ENCODE measurements around the gene PDZRN3. TPM values are rescaled to one million over a fixed set of nuclear protein-coding genes. Genes with fewer than 3 reads are reported as not detected.

Gene PDZRN3
- total RNA-seq, 1 experiment from 2014 or later, result 0.17 TPM

- ChIA-PET POLR2A (no interaction called here), RAD21 (ENCODE audit: low non-redundant PET in 1 of 2, low total read pairs in 2 of 2, uncharacterized antibody in 2 of 2, unreplicated experiment in 2 of 2) (no interaction called here), CTCF (no interaction called here)
- no peaks in the 10 kb centered on the region for H3K9me3 ChIP-seq (ENCODE audit: control insufficient read depth in 1 of 2, insufficient read depth in 1 of 2, low read depth in 1 of 2, low read length in 2 of 2)
- no peak for TF ChIP-seq CBX3 (IDR thresholded peaks at IDR 0.05; ENCODE audit: low read depth)
- TF ChIP-seq ELF1 (IDR thresholded peaks at IDR 0.05; ENCODE audit: borderline replicate concordance, low read depth), result no peak
- TF ChIP-seq, protein P1, sequence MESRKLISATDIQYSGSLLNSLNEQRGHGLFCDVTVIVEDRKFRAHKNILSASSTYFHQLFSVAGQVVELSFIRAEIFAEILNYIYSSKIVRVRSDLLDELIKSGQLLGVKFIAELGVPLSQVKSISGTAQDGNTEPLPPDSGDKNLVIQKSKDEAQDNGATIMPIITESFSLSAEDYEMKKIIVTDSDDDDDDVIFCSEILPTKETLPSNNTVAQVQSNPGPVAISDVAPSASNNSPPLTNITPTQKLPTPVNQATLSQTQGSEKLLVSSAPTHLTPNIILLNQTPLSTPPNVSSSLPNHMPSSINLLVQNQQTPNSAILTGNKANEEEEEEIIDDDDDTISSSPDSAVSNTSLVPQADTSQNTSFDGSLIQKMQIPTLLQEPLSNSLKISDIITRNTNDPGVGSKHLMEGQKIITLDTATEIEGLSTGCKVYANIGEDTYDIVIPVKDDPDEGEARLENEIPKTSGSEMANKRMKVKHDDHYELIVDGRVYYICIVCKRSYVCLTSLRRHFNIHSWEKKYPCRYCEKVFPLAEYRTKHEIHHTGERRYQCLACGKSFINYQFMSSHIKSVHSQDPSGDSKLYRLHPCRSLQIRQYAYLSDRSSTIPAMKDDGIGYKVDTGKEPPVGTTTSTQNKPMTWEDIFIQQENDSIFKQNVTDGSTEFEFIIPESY (IDR thresholded peaks at IDR 0.05; ENCODE audit: extremely low read depth, insufficient replicate concordance, low read length), result no peak
- no peak overlapping the region for H3K4me2 ChIP-seq (ENCODE audit: low read length)
- no TSS peak for BruUV-seq (replicated peaks)
- H3K4me1 ChIP-seq (ENCODE audit: control insufficient read depth in 1 of 2, insufficient read depth in 2 of 2, low read length in 2 of 2), result no peaks in the 10 kb centered on the region
- no peak overlapping the region for H3K4me3 ChIP-seq (replicated peaks in 1 of 2; ENCODE audit: low read depth in 1 of 2, low read length in 2 of 2)
- peaks cover 21% of the 10 kb centered on the region for H3K27me3 ChIP-seq (ENCODE audit: insufficient read depth, low read length)
- no peak overlapping the region for H3K9ac ChIP-seq (ENCODE audit: low read length)
- H3K9me2 ChIP-seq (ENCODE audit: insufficient read depth), result no peaks in the 10 kb centered on the region
- ATAC-seq (no peak), DNase-seq (ENCODE audit: low read depth, low spot score) (no peak)
- no peaks in the 10 kb centered on the region for H3K36me3 ChIP-seq (ENCODE audit: control insufficient read depth in 1 of 2, insufficient read depth in 2 of 2, low read length in 2 of 2)
- H2AFZ ChIP-seq (ENCODE audit: low read depth, low read length, poor library complexity, severe bottlenecking), result no peak overlapping the region
- no peaks in the 10 kb centered on the region for H4K20me1 ChIP-seq (ENCODE audit: insufficient read depth)
- no peaks in the 10 kb centered on the region for H3K79me2 ChIP-seq (ENCODE audit: insufficient read depth, low read length)
- intact Hi-C loops (cut with micrococcal nuclease), result no loop called here
- no peak overlapping the region for H3K27ac ChIP-seq (ENCODE audit: low read depth, low read length)
Observed at GRCh38 chr3:73448761-73449301, 175.9 kb downstream of the PDZRN3 start.

GRCh38 chr3:73448041-73448440 is 176.7 kb downstream of the PDZRN3 start:
- POLR2A ChIA-PET, result no interaction called here
- CTCF ChIA-PET, result no interaction called here
- Histone ChIP-seq H2AFZ (ENCODE audit: low read depth, low read length, poor library complexity, severe bottlenecking) (no peak overlapping the region), H3K9me3 (ENCODE audit: control insufficient read depth in 1 of 2, insufficient read depth in 1 of 2, low read depth in 1 of 2, low read length in 2 of 2) (no peaks in the 10 kb centered on the region), H3K4me2 (ENCODE audit: low read length) (no peak overlapping the region), H3K9me2 (ENCODE audit: insufficient read depth) (no peaks in the 10 kb centered on the region), H4K20me1 (ENCODE audit: insufficient read depth) (no peaks in the 10 kb centered on the region), H3K36me3 (ENCODE audit: control insufficient read depth in 1 of 2, insufficient read depth in 2 of 2, low read length in 2 of 2) (no peaks in the 10 kb centered on the region), H3K27me3 (ENCODE audit: insufficient read depth, low read length) (peaks cover 21% of the 10 kb centered on the region), H3K4me1 (ENCODE audit: control insufficient read depth in 1 of 2, insufficient read depth in 2 of 2, low read length in 2 of 2) (no peaks in the 10 kb centered on the region), H3K4me3 (replicated peaks in 1 of 2; ENCODE audit: low read depth in 1 of 2, low read length in 2 of 2) (no peak overlapping the region), H3K9ac (ENCODE audit: low read length) (no peak overlapping the region), H3K27ac (ENCODE audit: low read depth, low read length) (no peak overlapping the region), H3K79me2 (ENCODE audit: insufficient read depth, low read length) (no peaks in the 10 kb centered on the region)
- no TSS peak for BruUV-seq (replicated peaks)
- ATAC-seq (no peak), DNase-seq (ENCODE audit: low read depth, low spot score) (no peak)
- TF ChIP-seq, protein P2, sequence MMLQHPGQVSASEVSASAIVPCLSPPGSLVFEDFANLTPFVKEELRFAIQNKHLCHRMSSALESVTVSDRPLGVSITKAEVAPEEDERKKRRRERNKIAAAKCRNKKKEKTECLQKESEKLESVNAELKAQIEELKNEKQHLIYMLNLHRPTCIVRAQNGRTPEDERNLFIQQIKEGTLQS (IDR thresholded peaks at IDR 0.05), result no peak
- no peak for TF ChIP-seq EZH2 (IDR thresholded peaks at IDR 0.05)
- TF ChIP-seq, protein P3, sequence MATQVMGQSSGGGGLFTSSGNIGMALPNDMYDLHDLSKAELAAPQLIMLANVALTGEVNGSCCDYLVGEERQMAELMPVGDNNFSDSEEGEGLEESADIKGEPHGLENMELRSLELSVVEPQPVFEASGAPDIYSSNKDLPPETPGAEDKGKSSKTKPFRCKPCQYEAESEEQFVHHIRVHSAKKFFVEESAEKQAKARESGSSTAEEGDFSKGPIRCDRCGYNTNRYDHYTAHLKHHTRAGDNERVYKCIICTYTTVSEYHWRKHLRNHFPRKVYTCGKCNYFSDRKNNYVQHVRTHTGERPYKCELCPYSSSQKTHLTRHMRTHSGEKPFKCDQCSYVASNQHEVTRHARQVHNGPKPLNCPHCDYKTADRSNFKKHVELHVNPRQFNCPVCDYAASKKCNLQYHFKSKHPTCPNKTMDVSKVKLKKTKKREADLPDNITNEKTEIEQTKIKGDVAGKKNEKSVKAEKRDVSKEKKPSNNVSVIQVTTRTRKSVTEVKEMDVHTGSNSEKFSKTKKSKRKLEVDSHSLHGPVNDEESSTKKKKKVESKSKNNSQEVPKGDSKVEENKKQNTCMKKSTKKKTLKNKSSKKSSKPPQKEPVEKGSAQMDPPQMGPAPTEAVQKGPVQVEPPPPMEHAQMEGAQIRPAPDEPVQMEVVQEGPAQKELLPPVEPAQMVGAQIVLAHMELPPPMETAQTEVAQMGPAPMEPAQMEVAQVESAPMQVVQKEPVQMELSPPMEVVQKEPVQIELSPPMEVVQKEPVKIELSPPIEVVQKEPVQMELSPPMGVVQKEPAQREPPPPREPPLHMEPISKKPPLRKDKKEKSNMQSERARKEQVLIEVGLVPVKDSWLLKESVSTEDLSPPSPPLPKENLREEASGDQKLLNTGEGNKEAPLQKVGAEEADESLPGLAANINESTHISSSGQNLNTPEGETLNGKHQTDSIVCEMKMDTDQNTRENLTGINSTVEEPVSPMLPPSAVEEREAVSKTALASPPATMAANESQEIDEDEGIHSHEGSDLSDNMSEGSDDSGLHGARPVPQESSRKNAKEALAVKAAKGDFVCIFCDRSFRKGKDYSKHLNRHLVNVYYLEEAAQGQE (IDR thresholded peaks at IDR 0.05; ENCODE audit: low read depth), result no peak
- no peak for TF ChIP-seq SRF (IDR thresholded peaks at IDR 0.05; ENCODE audit: low read depth)
- TF ChIP-seq EZH2phosphoT487 (IDR thresholded peaks at IDR 0.05; ENCODE audit: borderline replicate concordance), result no peak
- TF ChIP-seq ZFX (IDR thresholded peaks at IDR 0.05), result no peak
- TF ChIP-seq CBX3 (IDR thresholded peaks at IDR 0.05; ENCODE audit: low read depth), result no peak
- RAD21 ChIA-PET (ENCODE audit: low non-redundant PET in 1 of 2, low total read pairs in 2 of 2, uncharacterized antibody in 2 of 2, unreplicated experiment in 2 of 2), result no interaction called here
- intact Hi-C loops (cut with micrococcal nuclease), result no loop called here

All from HCT116 (cell line).